Loucy (cell line): ENCODE results near the gene ADCY6.
A peak's percentile ranks its signal among the peaks of the same experiment; 100 is the strongest.

ENCODE experiments used
- H2AFZ ChIP-seq: fragments of 200-600 bp; sonication (generic); 2 replicates; pipeline ENCODE4 v1.6.0; 2016; ENCODE audit warnings: antibody characterized with exemption, mild to moderate bottlenecking, low read length, moderate library complexity
- H3F3A ChIP-seq: fragments of 200-600 bp; 2 replicates; pipeline ENCODE4 v1.6.0; 2016; ENCODE audit warnings: antibody characterized with exemption, low read depth, mild to moderate bottlenecking
- H3K27me3 ChIP-seq: fragments of 200-600 bp; sonication (generic); 2 replicates; pipeline ENCODE4 v1.6.1; 2014; ENCODE audit warnings: low read length, mild to moderate bottlenecking; ENCODE audit not compliant: insufficient read depth, poor library complexity, severe bottlenecking
- H3K36me3 ChIP-seq: fragments of 200-600 bp; sonication (generic); 2 replicates; pipeline ENCODE4 v1.6.1; 2016; ENCODE audit warnings: low read length; ENCODE audit not compliant: insufficient read depth
- H3K4me1 ChIP-seq: fragments of 200-600 bp; sonication (generic); 2 replicates; pipeline ENCODE4 v1.5.1; 2014; ENCODE audit warnings: low read length, mild to moderate bottlenecking; ENCODE audit not compliant: insufficient read depth, poor library complexity, severe bottlenecking
- H3K4me2 ChIP-seq: fragments of 200-600 bp; sonication (generic); 2 replicates; pipeline ENCODE4 v1.6.0; 2014; ENCODE audit warnings: antibody characterized with exemption, low read length, low read depth, mild to moderate bottlenecking; ENCODE audit not compliant: poor library complexity, severe bottlenecking
- H3K4me3 ChIP-seq: fragments of 200-600 bp; sonication (generic); 2 replicates; pipeline ENCODE4 v1.5.1; 2014; ENCODE audit warnings: low read length, mild to moderate bottlenecking, mixed read lengths; ENCODE audit not compliant: poor library complexity, severe bottlenecking
- H3K79me2 ChIP-seq: fragments of 200-600 bp; sonication (generic); 2 replicates; pipeline ENCODE4 v1.6.1; 2014; ENCODE audit warnings: low read length; ENCODE audit not compliant: insufficient read depth
- H3K9ac ChIP-seq: fragments of 200-600 bp; sonication (generic); 2 replicates; pipeline ENCODE4 v1.6.0; 2014; ENCODE audit warnings: mild to moderate bottlenecking, low read depth, low read length, moderate library complexity; ENCODE audit not compliant: poor library complexity, severe bottlenecking
- H3K9me2 ChIP-seq: fragments of 200-600 bp; sonication (generic); replicated peaks from 2 replicates; pipeline ENCODE4 v1.6.1; 2016; ENCODE audit warnings: low read depth, low read length, mixed read lengths
- H3K9me3 ChIP-seq: fragments of 200-600 bp; sonication (generic); 2 replicates; pipeline ENCODE4 v1.6.1; 2014; ENCODE audit warnings: mild to moderate bottlenecking, antibody characterized with exemption, low read length, low read depth; ENCODE audit not compliant: insufficient read depth
- H4K20me1 ChIP-seq: fragments of 200-600 bp; sonication (generic); 2 replicates; pipeline ENCODE4 v1.6.0; 2014; ENCODE audit warnings: antibody characterized with exemption, low read length, mild to moderate bottlenecking; ENCODE audit not compliant: insufficient read depth, poor library complexity, severe bottlenecking
- EZH2phosphoT487 ChIP-seq: fragments of 200-600 bp; IDR thresholded peaks from 2 replicates; pipeline ENCODE4 v1.6.1; 2018; ENCODE audit warnings: antibody characterized with exemption, mild to moderate bottlenecking, moderate library complexity, borderline replicate concordance
- TF ChIP-seq, protein P1 (sequence below): fragments of 200-600 bp; sonication (generic); conservative IDR thresholded peaks from 2 replicates; pipeline ENCODE4 v1.5.1; 2014; ENCODE audit warnings: mild to moderate bottlenecking, antibody characterized with exemption, low read length

Gene ADCY6

DNA sequence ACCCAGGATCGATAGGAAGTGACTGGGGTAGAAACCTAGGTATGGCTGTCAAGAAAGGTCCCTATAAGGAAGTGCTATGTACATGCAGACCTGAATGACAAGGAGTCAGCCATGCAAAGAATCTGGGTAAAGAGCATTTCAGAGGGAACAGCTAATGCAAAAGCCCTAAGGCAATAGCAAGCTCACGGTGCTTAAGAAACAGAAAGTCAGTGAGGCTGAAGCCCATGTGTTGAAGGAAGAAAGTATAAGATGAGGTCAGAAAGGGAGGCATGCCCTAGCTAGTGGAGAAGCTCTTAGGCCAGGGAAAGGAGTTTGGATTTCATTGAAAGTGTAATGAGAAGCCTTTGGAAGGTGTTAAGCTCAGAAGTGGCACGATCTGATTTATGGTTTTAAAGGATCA is 6.0 kb upstream of the ADCY6 start:
- Histone ChIP-seq H3K9me3 (no peaks in the 10 kb centered on the region), H3K9me2 (no peaks in the 10 kb centered on the region), H3K4me3 (no peak overlapping the region), H3K9ac (no peak overlapping the region), H3K79me2 (no peaks in the 10 kb centered on the region), H4K20me1 (no peaks in the 10 kb centered on the region), H2AFZ (no peak overlapping the region), H3F3A (no peaks in the 10 kb centered on the region), H3K36me3 (no peaks in the 10 kb centered on the region), H3K4me2 (no peak overlapping the region), H3K4me1 (peaks cover 4% of the 10 kb centered on the region), H3K27me3 (no peaks in the 10 kb centered on the region)
- TF ChIP-seq, protein P1, sequence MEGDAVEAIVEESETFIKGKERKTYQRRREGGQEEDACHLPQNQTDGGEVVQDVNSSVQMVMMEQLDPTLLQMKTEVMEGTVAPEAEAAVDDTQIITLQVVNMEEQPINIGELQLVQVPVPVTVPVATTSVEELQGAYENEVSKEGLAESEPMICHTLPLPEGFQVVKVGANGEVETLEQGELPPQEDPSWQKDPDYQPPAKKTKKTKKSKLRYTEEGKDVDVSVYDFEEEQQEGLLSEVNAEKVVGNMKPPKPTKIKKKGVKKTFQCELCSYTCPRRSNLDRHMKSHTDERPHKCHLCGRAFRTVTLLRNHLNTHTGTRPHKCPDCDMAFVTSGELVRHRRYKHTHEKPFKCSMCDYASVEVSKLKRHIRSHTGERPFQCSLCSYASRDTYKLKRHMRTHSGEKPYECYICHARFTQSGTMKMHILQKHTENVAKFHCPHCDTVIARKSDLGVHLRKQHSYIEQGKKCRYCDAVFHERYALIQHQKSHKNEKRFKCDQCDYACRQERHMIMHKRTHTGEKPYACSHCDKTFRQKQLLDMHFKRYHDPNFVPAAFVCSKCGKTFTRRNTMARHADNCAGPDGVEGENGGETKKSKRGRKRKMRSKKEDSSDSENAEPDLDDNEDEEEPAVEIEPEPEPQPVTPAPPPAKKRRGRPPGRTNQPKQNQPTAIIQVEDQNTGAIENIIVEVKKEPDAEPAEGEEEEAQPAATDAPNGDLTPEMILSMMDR = no peak
- TF ChIP-seq EZH2phosphoT487 = no peak

DNA sequence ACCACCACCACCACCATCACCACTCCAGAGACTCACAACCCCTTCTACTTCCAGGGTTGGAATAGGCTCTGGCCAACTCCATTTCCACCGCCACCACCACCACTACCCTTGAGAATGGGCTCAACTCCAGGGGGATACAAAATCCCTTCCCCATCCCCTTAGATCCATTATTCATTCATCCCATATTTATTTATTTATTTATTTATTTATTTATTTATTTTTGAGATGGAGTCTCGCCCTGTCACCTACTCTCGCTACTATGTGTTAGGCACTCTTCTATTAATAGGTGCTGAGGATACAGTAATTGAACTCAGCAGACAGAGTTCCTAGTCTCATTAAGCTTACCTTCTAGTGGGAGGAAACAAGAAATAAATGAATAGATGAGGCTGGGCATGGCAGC is 4.8 kb upstream of the ADCY6 start:
- H3K79me2 ChIP-seq = peaks cover under 1% of the 10 kb centered on the region; the same call in 1 of the 2 replicates
- H3K4me3 ChIP-seq = no peak overlapping the region
- H3K9ac ChIP-seq = no peak overlapping the region
- H3K36me3 ChIP-seq = no peaks in the 10 kb centered on the region
- no peak overlapping the region for H3K4me2 ChIP-seq
- peaks cover 7% of the 10 kb centered on the region for H3K4me1 ChIP-seq
- H3K9me3 ChIP-seq = no peaks in the 10 kb centered on the region
- no peaks in the 10 kb centered on the region for H3F3A ChIP-seq
- H3K27me3 ChIP-seq = no peaks in the 10 kb centered on the region
- no peaks in the 10 kb centered on the region for H4K20me1 ChIP-seq
- no peak overlapping the region for H2AFZ ChIP-seq
- TF ChIP-seq, protein P1 = no peak
- TF ChIP-seq EZH2phosphoT487 = no peak
- no peaks in the 10 kb centered on the region for H3K9me2 ChIP-seq

DNA sequence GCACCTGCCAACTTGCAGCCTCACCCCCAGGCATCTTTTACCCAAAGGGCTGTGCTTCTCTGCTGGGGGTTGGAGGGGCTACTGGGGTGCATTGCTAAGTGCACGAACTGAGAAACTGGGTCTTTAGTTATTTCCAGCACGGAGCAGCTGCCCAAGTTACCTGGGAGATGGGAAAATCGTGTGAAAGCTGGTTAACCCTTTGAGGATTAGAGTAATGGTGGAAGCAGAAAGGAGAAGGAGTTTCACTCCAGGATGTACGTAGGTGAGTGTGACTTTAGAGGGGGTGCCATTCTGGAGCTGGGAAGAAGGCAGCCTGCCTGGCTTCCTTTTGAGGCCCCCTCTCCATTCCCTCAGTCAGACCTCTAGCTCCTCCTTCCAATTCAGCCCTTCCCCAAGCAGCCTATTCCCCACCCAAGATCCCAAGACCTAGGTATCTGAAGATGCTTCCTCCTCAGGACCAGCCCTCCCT is 1.0 kb upstream of the ADCY6 start:
- Histone ChIP-seq H3K4me2 (peak overlapping the region; percentile 70), H3K36me3 (no peaks in the 10 kb centered on the region), H3K9me3 (no peaks in the 10 kb centered on the region), H2AFZ (peak overlapping the region; percentile 100), H3K27me3 (no peaks in the 10 kb centered on the region), H3K79me2 (peaks cover 26% of the 10 kb centered on the region), H3K4me3 (peak overlapping the region; percentile 98), H3F3A (no peaks in the 10 kb centered on the region), H4K20me1 (no peaks in the 10 kb centered on the region), H3K9me2 (no peaks in the 10 kb centered on the region), H3K4me1 (peaks cover 21% of the 10 kb centered on the region), H3K9ac (peak overlapping the region; percentile 94)
- TF ChIP-seq, protein P1 = no peak
- TF ChIP-seq EZH2phosphoT487 = no peak
